HepG2 (cell line): ENCODE results near the gene CLPTM1. TPM values are rescaled to one million over a fixed set of nuclear protein-coding genes. Genes with fewer than 3 reads are reported as not detected.

Source experiments
- ATAC-seq: fragments of 200-7000 bp; cut with Tn5 transposase; 3 replicates; pipeline ENCODE4 v1.9.1; 2020; ENCODE audit warnings: mild to moderate bottlenecking, moderate library complexity
- BruUV-seq: library from RNA; stranded (reverse); fragments of 400-500 nt; replicated peaks from 2 replicates; lab custom pipeline; 2021; lab: Mats Ljungman, UMichigan
- CTCF ChIA-PET: fragments of 300-600 bp; formaldehyde crosslinking; extraction: SDS; loops from one replicate; lab custom pipeline; 2021; ENCODE audit warnings: low total read pairs, inconsistent platforms, low intra/inter-chr PET ratio; lab: Yijun Ruan, JAX
- POLR2A ChIA-PET: fragments of 350-600 bp; sonication (Branson Sonifier 250); formaldehyde crosslinking; loops from one replicate; lab custom pipeline; 2020; ENCODE audit warnings: antibody characterized with exemption, inconsistent platforms; lab: Yijun Ruan, JAX
- DNase-seq: peaks from one replicate; pipeline ENCODE4 v3.0.0-alpha.2; 2015; ENCODE audit warnings: low spot score
- FAIRE-seq: peaks from 3 replicates; lab custom pipeline; 2011; peaks lifted over from hg19 to GRCh38; lab: Jason Lieb, UNC
- H2AFZ ChIP-seq: one replicate; pipeline ENCODE4 v1.6.1; 2011; ENCODE audit warnings: low read length, inconsistent platforms
- H3K27ac ChIP-seq: fragments of 300-600 bp; 3 replicates; pipeline ENCODE4 v1.8.0; 2011; ENCODE audit warnings: mixed run types, mild to moderate bottlenecking, mixed read lengths, low read length, inconsistent platforms; ENCODE audit not compliant: insufficient read depth; ENCODE audit errors: extremely low read length
- H3K27me3 ChIP-seq, 2 experiments: fragments of 200-600 bp in 1 of 2; 2 replicates in 1 of 2; 3 replicates in 1 of 2; pipeline versions ENCODE4 v1.6.0 to v1.8.0; 2011; ENCODE audit warnings: low read length in 2 of 2, mild to moderate bottlenecking in 2 of 2, moderate library complexity in 2 of 2, inconsistent platforms in 1 of 2; ENCODE audit not compliant: insufficient read depth in 2 of 2, control insufficient read depth in 1 of 2
- H3K36me3 ChIP-seq, 2 experiments: fragments of 200-600 bp in 1 of 2; replicated peaks in 1 of 2; 2 replicates in 1 of 2; 3 replicates in 1 of 2; pipeline versions ENCODE4 v1.5.1 to v1.8.0; 2011; ENCODE audit warnings: low read length in 2 of 2, inconsistent platforms in 1 of 2; ENCODE audit not compliant: insufficient read depth in 2 of 2, control insufficient read depth in 1 of 2
- H3K4me1 ChIP-seq: 2 replicates; pipeline ENCODE4 v1.5.1; 2012; ENCODE audit warnings: low read length, inconsistent platforms; ENCODE audit not compliant: insufficient read depth
- H3K4me2 ChIP-seq: 2 replicates; pipeline ENCODE4 v1.6.0; 2011; ENCODE audit warnings: low read depth, low read length, inconsistent platforms
- H3K4me3 ChIP-seq, 3 experiments: fragments of 200-600 bp in 1 of 3; sonication (generic), shearing (Covaris generic) in 1 of 3; replicated peaks in 1 of 3; 2 replicates each; pipeline ENCODE4 v1.5.1; 2011 to 2016; ENCODE audit warnings: low read length in 3 of 3, inconsistent platforms in 2 of 3, low read depth in 2 of 3, mild to moderate bottlenecking in 2 of 3, control low read depth in 1 of 3, mixed read lengths in 1 of 3; ENCODE audit not compliant: insufficient read depth in 1 of 3
- H3K79me2 ChIP-seq: one replicate; pipeline ENCODE4 v1.6.1; 2011; ENCODE audit warnings: low read length, inconsistent platforms; ENCODE audit not compliant: insufficient read depth
- H3K9ac ChIP-seq: 2 replicates; pipeline ENCODE4 v1.6.0; 2011; ENCODE audit warnings: mild to moderate bottlenecking, low read depth, low read length, inconsistent platforms; ENCODE audit not compliant: insufficient read depth
- H3K9me3 ChIP-seq: 2 replicates; pipeline ENCODE4 v1.5.1; 2012; ENCODE audit warnings: mild to moderate bottlenecking, low read length
- H4K20me1 ChIP-seq: 2 replicates; pipeline ENCODE4 v1.6.0; 2011; ENCODE audit warnings: inconsistent platforms, mild to moderate bottlenecking, low read length, moderate library complexity; ENCODE audit not compliant: insufficient read depth
- ARNT ChIP-seq: fragments of 450-650 bp; IDR thresholded peaks from 2 replicates; pipeline ENCODE4 v1.6.1; 2017
- CBX2 ChIP-seq, 2 experiments: fragments of 200-600 bp in 1 of 2; sonication (generic); formaldehyde crosslinking in 1 of 2; IDR thresholded peaks; 2 replicates each; pipeline versions ENCODE4 v1.7.0 to v1.8.1; 2018 to 2022; ENCODE audit warnings: low read depth in 2 of 2, low read length in 1 of 2, mild to moderate bottlenecking in 1 of 2, missing genetic modification reagents in 1 of 2
- CBX5 ChIP-seq: sonication (generic); formaldehyde crosslinking; IDR thresholded peaks from 2 replicates; pipeline ENCODE4 v1.4.0; 2020; ENCODE audit warnings: missing genetic modification reagents, borderline replicate concordance
- FOSL1 ChIP-seq: sonication (generic); formaldehyde crosslinking; IDR thresholded peaks from 2 replicates; pipeline ENCODE4 v1.9.0; 2021; ENCODE audit warnings: missing genetic modification reagents, borderline replicate concordance
- LBX2 ChIP-seq: sonication (generic); formaldehyde crosslinking; IDR thresholded peaks from 2 replicates; pipeline ENCODE4 v1.5.0; 2020; ENCODE audit warnings: missing genetic modification reagents, mild to moderate bottlenecking, borderline replicate concordance
- NCOA2 ChIP-seq: sonication (generic); formaldehyde crosslinking; IDR thresholded peaks from 2 replicates; pipeline ENCODE4 v1.8.0; 2022; ENCODE audit warnings: inconsistent platforms
- NR2C2 ChIP-seq: sonication (generic); formaldehyde crosslinking; IDR thresholded peaks from 2 replicates; pipeline ENCODE4 v1.4.0; 2020; ENCODE audit warnings: missing genetic modification reagents, mild to moderate bottlenecking, moderate library complexity, borderline replicate concordance
- NR2F1 ChIP-seq, 2 experiments: fragments of 450-650 bp in 1 of 2; formaldehyde crosslinking in 1 of 2; IDR thresholded peaks; 2 replicates each; pipeline versions ENCODE4 v1.5.0 to v1.6.1; 2016 to 2020; ENCODE audit warnings: mild to moderate bottlenecking in 1 of 2, missing compliant biosample characterization in 1 of 2, missing genetic modification reagents in 1 of 2, moderate library complexity in 1 of 2
- STAT6 ChIP-seq: sonication (generic); formaldehyde crosslinking; IDR thresholded peaks from 2 replicates; pipeline ENCODE4 v1.4.0; 2020; ENCODE audit warnings: missing genetic modification reagents, mild to moderate bottlenecking, borderline replicate concordance
- TCF7 ChIP-seq: sonication (generic); IDR thresholded peaks from 2 replicates; pipeline ENCODE4 v1.6.1; 2016; ENCODE audit warnings: antibody characterized with exemption, low read depth
- TOPORS ChIP-seq: sonication (generic); formaldehyde crosslinking; IDR thresholded peaks from 2 replicates; pipeline ENCODE4 v1.8.0; 2023; ENCODE audit warnings: mild to moderate bottlenecking, missing genetic modification reagents
- XRCC5 ChIP-seq: fragments of 200-400 bp; formaldehyde crosslinking; optimal IDR thresholded peaks from 2 replicates; pipeline ENCODE3; 2017; ENCODE audit warnings: mild to moderate bottlenecking, low read length
- YEATS4 ChIP-seq: sonication (generic); formaldehyde crosslinking; IDR thresholded peaks from 2 replicates; pipeline ENCODE4 v1.4.0; 2020; ENCODE audit warnings: missing genetic modification reagents, borderline replicate concordance
- ZNF18 ChIP-seq: sonication (generic); formaldehyde crosslinking; IDR thresholded peaks from 2 replicates; pipeline ENCODE4 v1.8.0; 2022; ENCODE audit warnings: mild to moderate bottlenecking, missing genetic modification reagents; ENCODE audit not compliant: insufficient replicate concordance
- ZNF224 ChIP-seq: sonication (generic); formaldehyde crosslinking; IDR thresholded peaks from 2 replicates; pipeline ENCODE4 v1.5.0; 2020; ENCODE audit warnings: mild to moderate bottlenecking, missing genetic modification reagents
- ZNF326 ChIP-seq: sonication (generic); formaldehyde crosslinking; IDR thresholded peaks from 2 replicates; pipeline ENCODE4 v1.4.0; 2020; ENCODE audit warnings: missing genetic modification reagents, borderline replicate concordance
- ZNF343 ChIP-seq: sonication (generic); formaldehyde crosslinking; IDR thresholded peaks from 2 replicates; pipeline ENCODE4 v1.4.0; 2020; ENCODE audit warnings: mild to moderate bottlenecking, missing genetic modification reagents
- ZNF460 ChIP-seq: sonication (generic); formaldehyde crosslinking; IDR thresholded peaks from 2 replicates; pipeline ENCODE4 v1.5.1; 2020; ENCODE audit warnings: missing genetic modification reagents, mild to moderate bottlenecking, borderline replicate concordance
- ZNF501 ChIP-seq: sonication (generic); formaldehyde crosslinking; IDR thresholded peaks from 2 replicates; pipeline ENCODE4 v1.5.1; 2020; ENCODE audit warnings: mild to moderate bottlenecking, moderate library complexity, missing genetic modification reagents
- ZNF747 ChIP-seq: sonication (generic); formaldehyde crosslinking; IDR thresholded peaks from 2 replicates; pipeline ENCODE4 v1.8.1; 2023; ENCODE audit warnings: missing genetic modification reagents, mild to moderate bottlenecking, borderline replicate concordance
- ZNF780A ChIP-seq: sonication (generic); formaldehyde crosslinking; IDR thresholded peaks from 2 replicates; pipeline ENCODE4 v1.8.0; 2022; ENCODE audit warnings: mild to moderate bottlenecking, missing genetic modification reagents, moderate library complexity
- WGBS: methylation state at CpG from one replicate; pipeline ENCODE4 v1.1.6; 2017; ENCODE audit warnings: low lambda C conversion rate; 5-methylcytosine and 5-hydroxymethylcytosine counted together
- in situ Hi-C: cut with HindIII; loops from 2 replicates; pipeline ENCODE4 v1.10.0; 2017; ENCODE audit warnings: low pct_unique_long_range_greater_than_20kb; ENCODE audit not compliant: extremely low pct_ligation_motif_present
- intact Hi-C: fragments of 100-400 bp; cut with micrococcal nuclease; formaldehyde crosslinking; loops from one replicate; pipeline ENCODE4 v1.10.0; 2022; ENCODE audit not compliant: unreplicated experiment
- polyA plus RNA-seq, 8 experiments: library from polyadenylated mRNA; depleted of rRNA in 3 of 8; stranded (reverse) in 7 of 8; unstranded in 1 of 8; fragments of >200 nt; fragmentation: Illumina TruSeq in 4 of 8; extraction: Trizol in 4 of 8; gene quantifications; 2 replicates each; pipeline versions ENCODE4 v1.2.1 to v1.2.3, GENCODE V29; 2011 to 2016; ENCODE audit warnings: low read depth in 4 of 8, missing spikeins in 1 of 8, mixed read lengths in 1 of 8; ENCODE audit not compliant: insufficient read depth in 1 of 8
- total RNA-seq, 5 experiments: library from RNA; depleted of rRNA; stranded (reverse); fragments of >200 nt; fragmentation: Illumina TruSeq; extraction: Trizol; gene quantifications; 2 replicates each; pipeline ENCODE4 v1.2.3, GENCODE V29; 2016; ENCODE audit warnings: low read depth in 1 of 5

Gene CLPTM1
- total and polyA plus RNA-seq, 2 of the 13 experiments (the other 11 are each of a cell fraction or from before 2014, with no cell fraction given): 34.9 to 42.8 TPM

GRCh38 chr19:44954278-44954648 lies 917 bp upstream of the CLPTM1 start:
- Histone ChIP-seq H3K79me2 (peaks cover 43% of the 10 kb centered on the region), H3K36me3 (peaks cover 0 to 1% of the 10 kb centered on the region in 2 experiments; a peak in 3 of 5 replicates), H3K4me3 (peak overlapping the region; percentile 93 to 100 (median 99)), H4K20me1 (peaks cover 19% of the 10 kb centered on the region), H3K4me2 (peak overlapping the region; percentile 85), H2AFZ (no peak overlapping the region), H3K9ac (peak overlapping the region; percentile 97), H3K27me3 (no peaks in the 10 kb centered on the region; a peak in 1 of 5 replicates), H3K4me1 (peaks cover 78% of the 10 kb centered on the region), H3K27ac (peak overlapping the region; percentile 91), H3K9me3 (no peaks in the 10 kb centered on the region)
- WGBS: 53% methylated on average over 10 of the region's 13 CpGs
- ATAC-seq: no peak
- no peak for DNase-seq
- in situ Hi-C loops: no loop called here
- BruUV-seq: no TSS peak
- intact Hi-C loops: loop anchor here (10.0 kb wide), 1 partner anchor 109 kb away; the partner anchor contains the start of gene NECTIN2
- ChIA-PET CTCF (no interaction called here), POLR2A (interaction anchor here (0.7 to 5.2 kb wide), 17 partner anchors 8 to 143 kb away, joined by 3 to 57 read pairs (median 6); partner anchors contain the start of genes APOC1, APOC2, APOE and CLASRP)
- FAIRE-seq: no peak
- TF ChIP-seq ZNF326 (CRISPR knock-in tag): no peak
- TF ChIP-seq FOSL1 (CRISPR knock-in tag): no peak
- no peak for TF ChIP-seq STAT6
- no peak for TF ChIP-seq NCOA2
- no peak for TF ChIP-seq XRCC5
- TF ChIP-seq ZNF460 (CRISPR knock-in tag): peak; percentile 39; the same call in 1 of the 2 replicates
- no peak for TF ChIP-seq LBX2 (CRISPR knock-in tag)
- TF ChIP-seq CBX2 (IDR thresholded peaks at IDR 0.05; ENCODE audit: low read depth, low read length): no peak
- TF ChIP-seq CBX2 (CRISPR knock-in tag; IDR thresholded peaks at IDR 0.05; ENCODE audit: low read depth): no peak
- no peak for TF ChIP-seq ZNF224
- no peak for TF ChIP-seq ARNT
- no peak for TF ChIP-seq TCF7
- no peak for TF ChIP-seq YEATS4
- no peak for TF ChIP-seq NR2F1 (CRISPR knock-in tag; IDR thresholded peaks at IDR 0.05)
- TF ChIP-seq ZNF780A (CRISPR knock-in tag): 0 out of 2 replicates have a peak, but pooled peaks have one; percentile 49
- no peak for TF ChIP-seq ZNF501 (CRISPR knock-in tag)
- TF ChIP-seq ZNF747 (CRISPR knock-in tag): no peak
- TF ChIP-seq NR2C2: 0 out of 2 replicates have a peak, but pooled peaks have one; percentile 4
- no peak for TF ChIP-seq CBX5 (CRISPR knock-in tag)
- peak; percentile 11 for TF ChIP-seq ZNF18 (CRISPR knock-in tag)
- TF ChIP-seq TOPORS (CRISPR knock-in tag): no peak
- TF ChIP-seq ZNF343 (CRISPR knock-in tag): peak; percentile 73; the same call in 1 of the 2 replicates
